Vagina (tissue), 2 donors: ENCODE results near the gene ANK2. TPM values are rescaled to one million over a fixed set of nuclear protein-coding genes. Genes with fewer than 3 reads are reported as not detected.
"Not testable (repeated sequence)": the region's sequence is repeated elsewhere in the genome, so short reads cannot be mapped to it uniquely, and the experiment has no call there.

ENCODE experiments used
- DNase-seq, 2 donors: peaks; one replicate each; pipeline ENCODE4 v3.0.0-alpha.2; 2017; ENCODE audit errors: extremely low spot score in 2 of 2
- H3K27ac ChIP-seq: fragments of 200-600 bp; sonication (generic); one replicate; pipeline ENCODE4 v1.5.1; 2019
- H3K27me3 ChIP-seq: fragments of 200-600 bp; sonication (generic); one replicate; pipeline ENCODE4 v1.5.1; 2019
- H3K36me3 ChIP-seq, 2 donors: fragments of 200-600 bp; sonication (generic); one replicate each; pipeline ENCODE4 v1.5.1; 2017 to 2019
- H3K4me1 ChIP-seq: fragments of 200-600 bp; sonication (generic); one replicate; pipeline ENCODE4 v1.5.1; 2019
- H3K4me3 ChIP-seq, 2 donors: fragments of 200-600 bp; sonication (generic); 1 replicate in 1 of 2; 2 replicates in 1 of 2; pipeline ENCODE4 v1.5.1; 2016 to 2019
- H3K9me3 ChIP-seq: fragments of 200-600 bp; sonication (generic); one replicate; pipeline ENCODE4 v1.5.1; 2019
- POLR2A ChIP-seq, 2 donors: fragments of 450-650 bp; IDR thresholded peaks; one replicate each; pipeline ENCODE4 v1.6.1; 2017; ENCODE audit warnings: antibody characterized with exemption in 2 of 2, mild to moderate bottlenecking in 2 of 2, moderate library complexity in 2 of 2
- POLR2AphosphoS5 ChIP-seq, 2 donors: sonication (generic); formaldehyde crosslinking; IDR thresholded peaks; one replicate each; pipeline ENCODE4 v1.9.0; 2017; ENCODE audit warnings: antibody characterized with exemption in 2 of 2, mild to moderate bottlenecking in 2 of 2, low read depth in 1 of 2; ENCODE audit not compliant: insufficient read depth in 1 of 2
- intact Hi-C: fragments of 100-400 bp; cut with DNase I; formaldehyde crosslinking; loops from one replicate; pipeline ENCODE4 v1.15.1; 2023
- total RNA-seq: library from RNA; depleted of rRNA; stranded (reverse); fragments of >200 nt; gene quantifications from one replicate; pipeline ENCODE4 v1.2.3, GENCODE V29; 2016
- TF ChIP-seq, protein P1 (sequence below), 3 experiments: fragments of 450-650 bp in 2 of 3; fragments of 200-600 bp in 1 of 3; sonication (generic) in 1 of 3; IDR thresholded peaks; one replicate each; pipeline ENCODE4 v1.5.1; 2017 to 2019; ENCODE audit warnings: antibody characterized with exemption in 3 of 3, mild to moderate bottlenecking in 2 of 3, moderate library complexity in 2 of 3

ANK2 gene
- total RNA-seq, 1 donor from 2014 or later: 64.6 TPM

- Histone ChIP-seq H3K4me1 (no peaks in the 10 kb centered on the region), H3K27ac (no peak overlapping the region), H3K9me3 (no peaks in the 10 kb centered on the region), H3K27me3 (no peaks in the 10 kb centered on the region), H3K36me3 (no peaks in the 10 kb centered on the region), H3K4me3 (no peak overlapping the region)
- DNase-seq: no peak
- TF ChIP-seq POLR2A (IDR thresholded peaks at IDR 0.05) (no peak), POLR2AphosphoS5 (IDR thresholded peaks at IDR 0.05; ENCODE audit: insufficient read depth in 1 of 2, low read depth in 1 of 2) (no peak)
- TF ChIP-seq, protein P1, sequence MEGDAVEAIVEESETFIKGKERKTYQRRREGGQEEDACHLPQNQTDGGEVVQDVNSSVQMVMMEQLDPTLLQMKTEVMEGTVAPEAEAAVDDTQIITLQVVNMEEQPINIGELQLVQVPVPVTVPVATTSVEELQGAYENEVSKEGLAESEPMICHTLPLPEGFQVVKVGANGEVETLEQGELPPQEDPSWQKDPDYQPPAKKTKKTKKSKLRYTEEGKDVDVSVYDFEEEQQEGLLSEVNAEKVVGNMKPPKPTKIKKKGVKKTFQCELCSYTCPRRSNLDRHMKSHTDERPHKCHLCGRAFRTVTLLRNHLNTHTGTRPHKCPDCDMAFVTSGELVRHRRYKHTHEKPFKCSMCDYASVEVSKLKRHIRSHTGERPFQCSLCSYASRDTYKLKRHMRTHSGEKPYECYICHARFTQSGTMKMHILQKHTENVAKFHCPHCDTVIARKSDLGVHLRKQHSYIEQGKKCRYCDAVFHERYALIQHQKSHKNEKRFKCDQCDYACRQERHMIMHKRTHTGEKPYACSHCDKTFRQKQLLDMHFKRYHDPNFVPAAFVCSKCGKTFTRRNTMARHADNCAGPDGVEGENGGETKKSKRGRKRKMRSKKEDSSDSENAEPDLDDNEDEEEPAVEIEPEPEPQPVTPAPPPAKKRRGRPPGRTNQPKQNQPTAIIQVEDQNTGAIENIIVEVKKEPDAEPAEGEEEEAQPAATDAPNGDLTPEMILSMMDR (IDR thresholded peaks at IDR 0.05): no peak
- intact Hi-C loops: no loop called here
Observed at GRCh38 chr4:113223001-113223400, 173.5 kb downstream of the ANK2 start.

- intact Hi-C loops: no loop called here
- H3K36me3 ChIP-seq: no peaks in the 10 kb centered on the region
- no peak overlapping the region for H3K27ac ChIP-seq
- H3K9me3 ChIP-seq: no peaks in the 10 kb centered on the region
- TF ChIP-seq POLR2A (IDR thresholded peaks at IDR 0.05): no peak
- H3K27me3 ChIP-seq: no peaks in the 10 kb centered on the region
- H3K4me1 ChIP-seq: no peaks in the 10 kb centered on the region
- no peak overlapping the region for H3K4me3 ChIP-seq
- DNase-seq: no peak
Observed at GRCh38 chr4:113232194-113232593, 182.7 kb downstream of the ANK2 start.

GRCh38 chr4:113236916-113237315 lies 187.5 kb downstream of the ANK2 start:
- Histone ChIP-seq H3K27ac (no peak overlapping the region), H3K36me3 (no peaks in the 10 kb centered on the region), H3K4me3 (no peak overlapping the region), H3K4me1 (no peaks in the 10 kb centered on the region), H3K27me3 (no peaks in the 10 kb centered on the region), H3K9me3 (no peaks in the 10 kb centered on the region)
- no peak for DNase-seq
- intact Hi-C loops: no loop called here
- TF ChIP-seq POLR2AphosphoS5 (IDR thresholded peaks at IDR 0.05; ENCODE audit: insufficient read depth in 1 of 2, low read depth in 1 of 2): no peak
- TF ChIP-seq POLR2A (IDR thresholded peaks at IDR 0.05): no peak
- TF ChIP-seq, protein P1 (IDR thresholded peaks at IDR 0.05): no peak

DNA sequence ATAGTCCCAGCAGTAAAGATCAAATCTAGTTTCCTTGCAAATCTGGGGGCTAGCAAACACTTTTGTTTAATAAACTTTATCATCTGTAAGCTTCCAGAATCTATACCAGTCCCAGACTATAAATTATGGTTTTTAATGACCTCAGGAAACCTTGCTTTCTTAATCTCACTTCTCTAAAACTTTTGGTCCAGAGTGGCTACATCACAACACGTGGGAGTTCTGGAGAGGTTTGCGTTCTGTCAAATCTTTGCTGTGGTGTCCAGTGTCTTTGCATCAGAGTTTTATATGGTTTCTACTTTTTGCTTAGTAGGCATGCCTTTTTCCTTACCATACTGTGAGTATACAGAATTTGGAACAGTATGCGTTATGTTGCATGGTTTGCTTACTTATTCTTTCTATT lies 193.9 kb downstream of the ANK2 start:
- no peaks in the 10 kb centered on the region for H3K9me3 ChIP-seq
- H3K27ac ChIP-seq: no peak overlapping the region
- no peaks in the 10 kb centered on the region for H3K4me1 ChIP-seq
- H3K4me3 ChIP-seq: no peak overlapping the region
- no peaks in the 10 kb centered on the region for H3K27me3 ChIP-seq
- intact Hi-C loops: no loop called here
- no peak for DNase-seq
- no peak for TF ChIP-seq POLR2AphosphoS5 (IDR thresholded peaks at IDR 0.05; ENCODE audit: insufficient read depth in 1 of 2, low read depth in 1 of 2)
- TF ChIP-seq, protein P1 (IDR thresholded peaks at IDR 0.05): no peak
- TF ChIP-seq POLR2A (IDR thresholded peaks at IDR 0.05): no peak
- peaks cover 0 to 5% of the 10 kb centered on the region in 2 donors for H3K36me3 ChIP-seq

- H3K27ac ChIP-seq, H3K4me3 ChIP-seq, DNase-seq, H3K4me1 ChIP-seq, H3K36me3 ChIP-seq, H3K9me3 ChIP-seq, H3K27me3 ChIP-seq, intact Hi-C loops: not testable (repeated sequence)
Observed at GRCh38 chr4:113244747-113245146, 195.3 kb downstream of the ANK2 start.

DNA sequence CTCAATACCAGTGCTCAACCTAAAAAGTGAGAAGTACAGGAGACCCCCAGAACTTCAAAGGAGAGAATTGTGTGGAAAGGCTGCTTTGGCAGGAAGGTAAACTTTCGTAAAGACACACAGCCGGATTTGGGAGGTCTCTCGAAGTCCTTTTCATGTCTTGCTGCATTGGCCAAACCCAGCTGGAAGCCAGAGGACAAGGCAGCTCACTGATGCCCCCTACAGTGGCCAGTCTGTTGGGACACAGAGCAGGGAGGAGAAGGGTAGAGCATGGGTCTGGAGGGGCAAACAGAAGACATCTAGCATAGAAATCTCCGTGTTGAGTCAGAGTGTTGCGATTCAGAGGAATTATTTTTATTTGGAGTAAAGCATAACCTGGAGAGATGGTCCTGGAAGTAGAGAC lies 198.9 kb downstream of the ANK2 start:
- H3K27ac ChIP-seq: no peak overlapping the region
- H3K9me3 ChIP-seq: no peaks in the 10 kb centered on the region
- no peaks in the 10 kb centered on the region for H3K36me3 ChIP-seq
- intact Hi-C loops: no loop called here
- H3K27me3 ChIP-seq: no peaks in the 10 kb centered on the region
- no peaks in the 10 kb centered on the region for H3K4me1 ChIP-seq
- TF ChIP-seq POLR2AphosphoS5 (IDR thresholded peaks at IDR 0.05; ENCODE audit: insufficient read depth in 1 of 2, low read depth in 1 of 2) (no peak), POLR2A (IDR thresholded peaks at IDR 0.05) (no peak)
- TF ChIP-seq, protein P1 (IDR thresholded peaks at IDR 0.05): no peak
- DNase-seq: no peak
- no peak overlapping the region for H3K4me3 ChIP-seq
